IPS-20b (cell line): Measurements from ENCODE around the gene DACT2.
"Not testable (repeated sequence)": the region's sequence is repeated elsewhere in the genome, so short reads cannot be mapped to it uniquely, and the experiment has no call there.

Source experiments
- H3K27ac ChIP-seq: one replicate; pipeline ENCODE4 v1.5.1; 2013; ENCODE audit warnings: low read length
- H3K27me3 ChIP-seq: 2 replicates; pipeline ENCODE4 v1.6.1; 2013; ENCODE audit warnings: mild to moderate bottlenecking, low read length, inconsistent platforms; ENCODE audit not compliant: insufficient read depth
- H3K36me3 ChIP-seq: 2 replicates; pipeline ENCODE4 v1.6.1; 2013; ENCODE audit warnings: low read depth, mild to moderate bottlenecking, inconsistent platforms, low read length, moderate library complexity; ENCODE audit not compliant: insufficient read depth
- H3K4me1 ChIP-seq: 2 replicates; pipeline ENCODE4 v1.6.1; 2013; ENCODE audit warnings: mild to moderate bottlenecking, control low read depth, inconsistent platforms, low read length, moderate library complexity; ENCODE audit not compliant: insufficient read depth
- H3K4me3 ChIP-seq: 2 replicates; pipeline ENCODE4 v1.5.1; 2013; ENCODE audit warnings: mild to moderate bottlenecking, low read length, inconsistent platforms
- H3K9ac ChIP-seq: 2 replicates; pipeline ENCODE4 v1.6.1; 2013; ENCODE audit warnings: low read depth, mild to moderate bottlenecking, inconsistent platforms, low read length, moderate library complexity
- H3K9me3 ChIP-seq: 2 replicates; pipeline ENCODE4 v1.6.1; 2013; ENCODE audit warnings: mild to moderate bottlenecking, low read depth, low read length, inconsistent platforms; ENCODE audit not compliant: insufficient read depth

Gene DACT2

GRCh38 chr6:168286116-168286515, 33.5 kb downstream of the DACT2 start:
- H3K9me3 ChIP-seq: no peaks in the 10 kb centered on the region
- no peaks in the 10 kb centered on the region for H3K4me1 ChIP-seq
- no peak overlapping the region for H3K9ac ChIP-seq
- H3K4me3 ChIP-seq: no peak overlapping the region
- H3K27me3 ChIP-seq: no peaks in the 10 kb centered on the region
- no peak overlapping the region for H3K27ac ChIP-seq
- H3K36me3 ChIP-seq: no peaks in the 10 kb centered on the region

GRCh38 chr6:168285456-168285855, 34.1 kb downstream of the DACT2 start:
- H3K27me3 ChIP-seq: no peaks in the 10 kb centered on the region
- H3K9ac ChIP-seq: no peak overlapping the region
- no peaks in the 10 kb centered on the region for H3K36me3 ChIP-seq
- H3K9me3 ChIP-seq: no peaks in the 10 kb centered on the region
- no peaks in the 10 kb centered on the region for H3K4me1 ChIP-seq
- H3K27ac ChIP-seq: no peak overlapping the region
- H3K4me3 ChIP-seq: no peak overlapping the region

DNA sequence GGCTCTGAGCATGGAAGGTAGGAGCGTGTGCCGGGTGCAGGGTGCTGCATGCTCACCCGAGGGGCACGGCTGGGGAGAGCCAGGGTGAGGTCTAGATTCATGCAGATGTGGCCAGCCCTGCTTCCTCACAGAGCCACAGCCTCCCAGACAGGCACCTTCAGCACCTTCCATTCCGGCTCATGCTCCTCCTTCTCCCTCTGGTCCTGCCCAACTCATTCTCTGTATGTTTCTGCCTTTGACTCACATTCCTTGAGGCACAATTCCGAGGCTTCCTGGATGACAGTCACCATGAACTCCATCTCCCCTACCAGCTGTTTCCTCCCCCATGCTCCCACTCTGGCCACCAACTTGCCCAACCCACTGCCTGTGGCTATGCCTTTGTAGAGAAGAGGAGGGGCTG, 35.4 kb downstream of the DACT2 start:
- Histone ChIP-seq H3K9me3 (no peaks in the 10 kb centered on the region), H3K4me1 (no peaks in the 10 kb centered on the region), H3K36me3 (no peaks in the 10 kb centered on the region), H3K9ac (no peak overlapping the region), H3K27ac (no peak overlapping the region), H3K4me3 (no peak overlapping the region), H3K27me3 (no peaks in the 10 kb centered on the region; the same call in 1 of the 2 replicates)

GRCh38 chr6:168283686-168284025, 35.9 kb downstream of the DACT2 start:
- Histone ChIP-seq H3K4me1 (no peaks in the 10 kb centered on the region), H3K9ac (no peak overlapping the region), H3K9me3 (no peaks in the 10 kb centered on the region), H3K27me3 (no peaks in the 10 kb centered on the region; the same call in 1 of the 2 replicates), H3K4me3 (no peak overlapping the region), H3K27ac (no peak overlapping the region), H3K36me3 (no peaks in the 10 kb centered on the region)

DNA sequence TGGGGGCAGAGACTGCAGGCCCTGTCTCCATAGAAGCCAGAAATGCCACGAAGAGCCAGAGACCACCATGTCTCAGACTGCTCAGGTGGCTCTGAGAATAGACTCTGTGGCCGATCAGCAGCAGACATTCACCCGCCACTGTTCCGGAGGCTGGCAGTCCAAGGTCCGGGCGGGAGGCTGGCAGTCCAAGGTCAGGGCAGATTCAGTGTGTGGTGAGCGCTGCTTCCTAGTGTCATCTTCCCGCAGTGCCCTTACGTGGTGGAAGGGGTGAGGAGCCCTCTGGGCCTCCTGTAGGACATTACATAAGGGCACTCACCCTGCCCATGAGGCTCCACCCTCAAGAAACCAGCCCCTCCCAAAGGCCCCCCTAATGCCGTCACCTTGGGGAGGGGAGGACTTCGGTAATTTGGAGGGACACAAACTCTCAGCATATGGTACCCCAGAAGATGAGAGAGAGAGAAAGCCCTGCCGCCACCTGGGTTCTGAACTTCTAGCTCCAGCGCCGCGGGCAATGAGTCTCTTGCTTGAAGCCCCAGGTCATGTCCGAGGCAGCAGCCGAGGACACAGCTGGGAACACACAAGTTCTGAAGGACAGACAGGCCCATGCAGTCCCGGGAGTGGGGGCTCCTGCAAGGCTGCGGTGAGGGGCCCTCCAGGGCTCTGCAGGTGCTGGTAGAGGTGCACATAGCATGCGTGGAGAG, 36.4 kb downstream of the DACT2 start:
- H3K27me3 ChIP-seq: no peaks in the 10 kb centered on the region; the same call in 1 of the 2 replicates
- H3K4me3 ChIP-seq: no peak overlapping the region
- no peaks in the 10 kb centered on the region for H3K9me3 ChIP-seq

DNA sequence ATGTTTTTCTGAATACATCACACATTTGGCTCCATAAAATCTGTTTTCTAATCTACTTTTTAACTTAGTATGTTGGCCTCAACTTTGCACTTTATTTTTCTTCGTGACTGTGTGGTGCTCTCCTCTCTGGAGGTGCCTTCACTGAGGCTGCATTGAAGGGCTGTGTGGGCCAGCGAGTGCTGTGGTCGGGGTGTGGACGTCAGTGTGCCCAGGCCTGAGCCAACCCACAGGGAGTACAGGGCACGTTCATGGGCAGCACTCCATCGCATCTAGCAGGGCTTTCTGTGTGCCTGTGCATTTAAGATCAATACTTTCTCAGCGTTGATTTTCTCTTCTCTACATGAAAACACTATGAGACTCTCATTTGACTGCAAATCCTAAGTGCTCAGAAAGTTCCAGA, 37.8 kb downstream of the DACT2 start:
- Histone ChIP-seq H3K9me3 (no peaks in the 10 kb centered on the region), H3K27ac (no peak overlapping the region), H3K9ac (no peak overlapping the region), H3K36me3 (no peaks in the 10 kb centered on the region), H3K4me3 (no peak overlapping the region), H3K27me3 (no peaks in the 10 kb centered on the region; the same call in 1 of the 2 replicates), H3K4me1 (no peaks in the 10 kb centered on the region)

More for the DNA sequence above, 36.4 kb downstream of the DACT2 start:
- no peaks in the 10 kb centered on the region for H3K36me3 ChIP-seq
- H3K9ac ChIP-seq: no peak overlapping the region
- H3K27ac ChIP-seq: no peak overlapping the region
- H3K4me1 ChIP-seq: no peaks in the 10 kb centered on the region

DNA sequence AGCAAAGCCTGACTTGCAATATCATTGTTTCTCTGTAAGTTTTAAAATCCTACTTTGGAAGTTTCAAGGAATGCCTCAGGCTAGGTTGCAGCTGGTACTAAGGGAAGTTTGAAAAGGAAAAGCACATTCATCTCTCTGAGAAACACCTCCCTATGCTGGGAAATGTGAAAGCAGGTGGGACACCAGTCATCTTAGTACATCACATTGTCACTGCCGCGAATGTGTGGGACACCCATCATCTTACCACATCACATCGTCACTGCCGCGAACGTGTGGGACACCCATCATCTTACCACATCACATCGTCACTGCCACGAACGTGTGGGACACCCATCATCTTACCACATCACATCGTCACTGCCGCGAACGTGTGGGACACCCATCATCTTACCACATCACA, 38.3 kb downstream of the DACT2 start:
- not testable (repeated sequence) for H3K4me1 ChIP-seq, H3K4me3 ChIP-seq, H3K27me3 ChIP-seq, H3K27ac ChIP-seq, H3K36me3 ChIP-seq, H3K9me3 ChIP-seq, H3K9ac ChIP-seq

DNA sequence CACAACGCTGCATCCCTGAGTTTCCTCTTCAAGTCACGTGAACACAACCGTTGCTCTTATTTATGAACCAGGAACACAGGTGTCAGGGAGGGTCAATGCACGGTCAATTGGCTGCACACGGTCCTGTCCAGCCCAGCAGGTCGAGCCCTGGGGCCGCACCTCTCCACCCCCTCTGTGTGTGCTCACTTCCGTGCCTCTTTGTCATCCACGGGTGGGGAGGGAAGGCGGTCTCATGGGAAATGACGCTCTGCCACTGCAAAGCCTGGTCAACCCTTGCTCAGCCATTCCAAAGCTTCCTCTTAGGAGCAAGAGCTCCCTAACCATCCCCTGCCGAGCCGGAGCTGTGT, 38.7 kb downstream of the DACT2 start:
- Histone ChIP-seq H3K27me3 (no peaks in the 10 kb centered on the region; the same call in 1 of the 2 replicates), H3K9ac (no peak overlapping the region), H3K36me3 (no peaks in the 10 kb centered on the region), H3K27ac (no peak overlapping the region), H3K9me3 (no peaks in the 10 kb centered on the region), H3K4me3 (no peak overlapping the region), H3K4me1 (no peaks in the 10 kb centered on the region)

GRCh38 chr6:168280020-168280898, 39.3 kb downstream of the DACT2 start:
- H3K27me3 ChIP-seq: no peaks in the 10 kb centered on the region; the same call in 1 of the 2 replicates
- H3K9ac ChIP-seq: no peak overlapping the region
- no peaks in the 10 kb centered on the region for H3K9me3 ChIP-seq
- H3K36me3 ChIP-seq: no peaks in the 10 kb centered on the region
- H3K27ac ChIP-seq: no peak overlapping the region
- no peak overlapping the region for H3K4me3 ChIP-seq
- no peaks in the 10 kb centered on the region for H3K4me1 ChIP-seq

- Histone ChIP-seq H3K9me3 (no peaks in the 10 kb centered on the region), H3K4me3 (no peak overlapping the region), H3K9ac (no peak overlapping the region), H3K4me1 (peaks cover 2% of the 10 kb centered on the region; the same call in 1 of the 2 replicates), H3K27ac (no peak overlapping the region), H3K36me3 (no peaks in the 10 kb centered on the region), H3K27me3 (peaks cover 3% of the 10 kb centered on the region; the same call in 1 of the 2 replicates)
These were observed 40.1 kb downstream of the DACT2 start for GRCh38 chr6:168279403-168279935.

GRCh38 chr6:168278904-168279303, 40.7 kb downstream of the DACT2 start:
- Histone ChIP-seq H3K36me3 (no peaks in the 10 kb centered on the region), H3K27ac (no peak overlapping the region), H3K27me3 (peaks cover 7% of the 10 kb centered on the region; the same call in 1 of the 2 replicates), H3K9me3 (no peaks in the 10 kb centered on the region), H3K9ac (no peak overlapping the region), H3K4me1 (peaks cover 5% of the 10 kb centered on the region; the same call in 1 of the 2 replicates), H3K4me3 (no peak overlapping the region)

- H3K27ac ChIP-seq: no peak overlapping the region
- no peaks in the 10 kb centered on the region for H3K9me3 ChIP-seq
- peaks cover 12% of the 10 kb centered on the region; the same call in 1 of the 2 replicates for H3K4me1 ChIP-seq
- no peak overlapping the region for H3K9ac ChIP-seq
- no peak overlapping the region for H3K4me3 ChIP-seq
- no peaks in the 10 kb centered on the region for H3K36me3 ChIP-seq
- H3K27me3 ChIP-seq: peaks cover 18% of the 10 kb centered on the region
These were observed 42.3 kb downstream of the DACT2 start for GRCh38 chr6:168277274-168277669.
